HepG2 (cell line): ENCODE data around the gene TOB1. TPM values are rescaled to one million over a fixed set of nuclear protein-coding genes. Genes with fewer than 3 reads are reported as not detected.

ENCODE experiments used
- HOXA5 ChIP-seq: sonication (generic); formaldehyde crosslinking; IDR thresholded peaks from 2 replicates; pipeline ENCODE4 v1.4.0; 2020; ENCODE audit warnings: missing genetic modification reagents
- MIXL1 ChIP-seq: IDR thresholded peaks from 2 replicates; pipeline ENCODE4 v1.6.1; 2016
- MTF1 ChIP-seq: sonication (generic); formaldehyde crosslinking; IDR thresholded peaks from 2 replicates; pipeline ENCODE4 v1.5.0; 2020; ENCODE audit warnings: missing genetic modification reagents
- NCOA1 ChIP-seq: sonication (generic); formaldehyde crosslinking; IDR thresholded peaks from 2 replicates; pipeline ENCODE4 v1.9.0; 2021; ENCODE audit warnings: missing genetic modification reagents
- NFKB2 ChIP-seq: sonication (generic); formaldehyde crosslinking; IDR thresholded peaks from 2 replicates; pipeline ENCODE4 v1.4.0; 2020; ENCODE audit warnings: missing genetic modification reagents, borderline replicate concordance
- PAWR ChIP-seq: sonication (generic); formaldehyde crosslinking; IDR thresholded peaks from 2 replicates; pipeline ENCODE4 v1.4.0; 2020; ENCODE audit warnings: missing genetic modification reagents, mild to moderate bottlenecking, borderline replicate concordance
- RFXANK ChIP-seq: IDR thresholded peaks from 2 replicates; pipeline ENCODE4 v1.6.1; 2016
- SP5 ChIP-seq: IDR thresholded peaks from 2 replicates; pipeline ENCODE4 v1.6.1; 2016; ENCODE audit warnings: low read depth, borderline replicate concordance
- TBX3 ChIP-seq: fragments of 450-650 bp; IDR thresholded peaks from 2 replicates; pipeline ENCODE4 v1.6.1; 2017; ENCODE audit warnings: antibody characterized with exemption, mild to moderate bottlenecking, inconsistent platforms, borderline replicate concordance
- TCF12 ChIP-seq, 2 experiments: fragments of 450-650 bp in 1 of 2; sonication (generic) in 1 of 2; formaldehyde crosslinking in 1 of 2; IDR thresholded peaks; 2 replicates each; pipeline versions ENCODE4 v1.6.1 to v1.8.0; 2017 to 2022; ENCODE audit warnings: antibody characterized with exemption in 1 of 2, mild to moderate bottlenecking in 1 of 2, missing genetic modification reagents in 1 of 2, moderate library complexity in 1 of 2
- YEATS4 ChIP-seq: sonication (generic); formaldehyde crosslinking; IDR thresholded peaks from 2 replicates; pipeline ENCODE4 v1.4.0; 2020; ENCODE audit warnings: missing genetic modification reagents, borderline replicate concordance
- ZBTB42 ChIP-seq: sonication (generic); formaldehyde crosslinking; IDR thresholded peaks from 2 replicates; pipeline ENCODE4 v1.5.0; 2020; ENCODE audit warnings: mild to moderate bottlenecking, missing genetic modification reagents
- ZNF543 ChIP-seq: sonication (generic); formaldehyde crosslinking; IDR thresholded peaks from 2 replicates; pipeline ENCODE4 v1.4.0; 2020; ENCODE audit warnings: mild to moderate bottlenecking, missing genetic modification reagents
- ZNF737 ChIP-seq: sonication (generic); formaldehyde crosslinking; IDR thresholded peaks from 2 replicates; pipeline ENCODE4 v1.5.0; 2020; ENCODE audit warnings: missing genetic modification reagents, mild to moderate bottlenecking, borderline replicate concordance
- ZNF768 ChIP-seq: sonication (generic); formaldehyde crosslinking; IDR thresholded peaks from 2 replicates; pipeline ENCODE4 v1.4.0; 2020; ENCODE audit warnings: missing genetic modification reagents
- ZNF772 ChIP-seq: sonication (generic); formaldehyde crosslinking; IDR thresholded peaks from 2 replicates; pipeline ENCODE4 v1.5.0; 2020; ENCODE audit warnings: mild to moderate bottlenecking, missing genetic modification reagents
- ZNF788 ChIP-seq: sonication (generic); formaldehyde crosslinking; IDR thresholded peaks from 2 replicates; pipeline ENCODE4 v1.5.0; 2020; ENCODE audit warnings: mild to moderate bottlenecking, missing genetic modification reagents, borderline replicate concordance
- ZSCAN29 ChIP-seq: sonication (generic); formaldehyde crosslinking; conservative IDR thresholded peaks from 2 replicates; pipeline ENCODE4 v1.4.0; 2020; ENCODE audit warnings: mild to moderate bottlenecking, missing genetic modification reagents
- ZSCAN30 ChIP-seq: sonication (generic); formaldehyde crosslinking; IDR thresholded peaks from 2 replicates; pipeline ENCODE4 v1.5.0; 2020; ENCODE audit warnings: mild to moderate bottlenecking, missing genetic modification reagents
- polyA plus RNA-seq, 8 experiments: library from polyadenylated mRNA; depleted of rRNA in 3 of 8; stranded (reverse) in 7 of 8; unstranded in 1 of 8; fragments of >200 nt; fragmentation: Illumina TruSeq in 4 of 8; extraction: Trizol in 4 of 8; gene quantifications; 2 replicates each; pipeline versions ENCODE4 v1.2.1 to v1.2.3, GENCODE V29; 2011 to 2016; ENCODE audit warnings: low read depth in 4 of 8, missing spikeins in 1 of 8, mixed read lengths in 1 of 8; ENCODE audit not compliant: insufficient read depth in 1 of 8
- total RNA-seq, 5 experiments: library from RNA; depleted of rRNA; stranded (reverse); fragments of >200 nt; fragmentation: Illumina TruSeq; extraction: Trizol; gene quantifications; 2 replicates each; pipeline ENCODE4 v1.2.3, GENCODE V29; 2016; ENCODE audit warnings: low read depth in 1 of 5
- TF ChIP-seq, protein P1 (sequence below): sonication (generic); formaldehyde crosslinking; IDR thresholded peaks from 2 replicates; pipeline ENCODE4 v1.5.0; 2020; ENCODE audit warnings: mild to moderate bottlenecking, missing genetic modification reagents
- TF ChIP-seq, protein P2 (sequence below): sonication (generic); formaldehyde crosslinking; IDR thresholded peaks from 2 replicates; pipeline ENCODE4 v1.4.0; 2020; ENCODE audit warnings: mild to moderate bottlenecking, missing genetic modification reagents
- TF ChIP-seq, protein P3 (sequence below): sonication (generic); formaldehyde crosslinking; IDR thresholded peaks from 2 replicates; pipeline ENCODE4 v1.4.0; 2020; ENCODE audit warnings: mild to moderate bottlenecking, low read depth, missing genetic modification reagents
- TF ChIP-seq, protein P4 (sequence below): sonication (generic); formaldehyde crosslinking; IDR thresholded peaks from 2 replicates; pipeline ENCODE4 v1.4.0; 2020; ENCODE audit warnings: missing genetic modification reagents

TOB1 gene
- total and polyA plus RNA-seq, 2 of the 13 experiments (the other 11 are each of a cell fraction or from before 2014, with no cell fraction given), result 21.9 to 57.7 TPM

DNA sequence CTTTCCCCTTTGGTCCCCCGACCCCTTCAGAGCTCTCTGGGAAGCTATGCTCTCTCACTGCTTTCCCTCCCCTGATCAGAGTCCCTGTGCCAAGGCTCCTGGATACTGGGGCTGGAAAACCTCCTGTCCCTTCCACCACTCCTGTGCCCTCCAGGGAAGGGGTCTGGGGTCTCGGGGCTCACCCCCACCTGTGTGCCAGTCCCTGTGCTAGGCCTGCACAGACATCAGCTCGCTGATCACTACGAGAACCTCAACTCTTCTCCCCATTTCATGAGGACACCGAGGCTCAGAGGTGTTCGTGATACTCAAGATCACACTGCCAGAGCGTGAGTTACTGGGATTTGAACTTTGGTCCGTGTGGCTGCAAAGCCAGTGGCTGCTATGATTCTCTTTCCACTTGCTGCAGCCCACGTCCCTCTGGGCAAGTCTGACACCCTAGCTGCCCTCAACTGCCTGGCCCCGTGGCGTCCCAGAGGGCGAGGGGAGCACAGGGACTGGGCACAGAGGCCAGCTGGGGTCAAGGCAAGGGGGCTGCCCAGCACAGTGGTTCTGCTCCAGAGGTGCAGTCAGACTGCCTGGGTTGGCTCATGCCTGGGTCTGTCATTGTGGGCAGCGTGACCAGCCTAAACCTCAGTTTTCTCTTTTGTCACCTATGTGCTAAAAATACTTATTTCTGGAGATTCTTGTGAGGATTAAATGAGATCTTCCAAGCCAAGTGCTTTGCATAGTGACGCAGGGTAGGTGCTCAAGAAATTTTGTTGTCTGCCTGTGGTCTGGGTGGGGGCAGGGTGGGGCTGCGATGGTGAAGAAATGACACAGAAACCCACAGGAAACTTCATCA lies 43.8 kb upstream of the TOB1 start (continued):
- TF ChIP-seq ZNF768 (CRISPR knock-in tag) (peak; percentile 79; the same call in 1 of the 2 replicates), ZNF543 (CRISPR knock-in tag) (no peak), NFKB2 (CRISPR knock-in tag) (peak; percentile 68; the same call in 1 of the 2 replicates), MTF1 (CRISPR knock-in tag) (no peak), HOXA5 (CRISPR knock-in tag) (no peak), ZNF788 (CRISPR knock-in tag) (peak; percentile 82), SP5 (CRISPR knock-in tag) (no peak), MIXL1 (CRISPR knock-in tag) (no peak; the same call in 1 of the 2 replicates), RFXANK (no peak), ZSCAN29 (CRISPR knock-in tag) (peak; percentile 18; the same call in 1 of the 2 replicates), TBX3 (0 out of 2 replicates have a peak, but pooled peaks have one; percentile 9), ZNF772 (CRISPR knock-in tag) (no peak; the same call in 1 of the 2 replicates), PAWR (no peak), ZNF737 (peak; percentile 81; the same call in 1 of the 2 replicates), ZSCAN30 (no peak), YEATS4 (CRISPR knock-in tag) (0 out of 2 replicates have a peak, but pooled peaks have one; percentile 6), TCF12 (IDR thresholded peaks at IDR 0.05) (no peak), TCF12 (CRISPR knock-in tag; IDR thresholded peaks at IDR 0.05) (peak; percentile 43; the same call in 1 of the 2 replicates), NCOA1 (no peak), ZBTB42 (CRISPR knock-in tag) (no peak; the same call in 1 of the 2 replicates)
- TF ChIP-seq, protein P1, sequence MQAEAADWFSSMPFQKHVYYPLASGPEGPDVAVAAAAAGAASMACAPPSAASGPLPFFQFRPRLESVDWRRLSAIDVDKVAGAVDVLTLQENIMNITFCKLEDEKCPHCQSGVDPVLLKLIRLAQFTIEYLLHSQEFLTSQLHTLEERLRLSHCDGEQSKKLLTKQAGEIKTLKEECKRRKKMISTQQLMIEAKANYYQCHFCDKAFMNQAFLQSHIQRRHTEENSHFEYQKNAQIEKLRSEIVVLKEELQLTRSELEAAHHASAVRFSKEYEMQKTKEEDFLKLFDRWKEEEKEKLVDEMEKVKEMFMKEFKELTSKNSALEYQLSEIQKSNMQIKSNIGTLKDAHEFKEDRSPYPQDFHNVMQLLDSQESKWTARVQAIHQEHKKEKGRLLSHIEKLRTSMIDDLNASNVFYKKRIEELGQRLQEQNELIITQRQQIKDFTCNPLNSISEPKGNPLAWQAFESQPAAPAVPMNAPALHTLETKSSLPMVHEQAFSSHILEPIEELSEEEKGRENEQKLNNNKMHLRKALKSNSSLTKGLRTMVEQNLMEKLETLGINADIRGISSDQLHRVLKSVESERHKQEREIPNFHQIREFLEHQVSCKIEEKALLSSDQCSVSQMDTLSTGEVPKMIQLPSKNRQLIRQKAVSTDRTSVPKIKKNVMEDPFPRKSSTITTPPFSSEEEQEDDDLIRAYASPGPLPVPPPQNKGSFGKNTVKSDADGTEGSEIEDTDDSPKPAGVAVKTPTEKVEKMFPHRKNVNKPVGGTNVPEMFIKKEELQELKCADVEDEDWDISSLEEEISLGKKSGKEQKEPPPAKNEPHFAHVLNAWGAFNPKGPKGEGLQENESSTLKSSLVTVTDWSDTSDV, result no peak
- TF ChIP-seq, protein P2, sequence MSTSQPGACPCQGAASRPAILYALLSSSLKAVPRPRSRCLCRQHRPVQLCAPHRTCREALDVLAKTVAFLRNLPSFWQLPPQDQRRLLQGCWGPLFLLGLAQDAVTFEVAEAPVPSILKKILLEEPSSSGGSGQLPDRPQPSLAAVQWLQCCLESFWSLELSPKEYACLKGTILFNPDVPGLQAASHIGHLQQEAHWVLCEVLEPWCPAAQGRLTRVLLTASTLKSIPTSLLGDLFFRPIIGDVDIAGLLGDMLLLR (CRISPR knock-in tag), result no peak
- TF ChIP-seq, protein P3, sequence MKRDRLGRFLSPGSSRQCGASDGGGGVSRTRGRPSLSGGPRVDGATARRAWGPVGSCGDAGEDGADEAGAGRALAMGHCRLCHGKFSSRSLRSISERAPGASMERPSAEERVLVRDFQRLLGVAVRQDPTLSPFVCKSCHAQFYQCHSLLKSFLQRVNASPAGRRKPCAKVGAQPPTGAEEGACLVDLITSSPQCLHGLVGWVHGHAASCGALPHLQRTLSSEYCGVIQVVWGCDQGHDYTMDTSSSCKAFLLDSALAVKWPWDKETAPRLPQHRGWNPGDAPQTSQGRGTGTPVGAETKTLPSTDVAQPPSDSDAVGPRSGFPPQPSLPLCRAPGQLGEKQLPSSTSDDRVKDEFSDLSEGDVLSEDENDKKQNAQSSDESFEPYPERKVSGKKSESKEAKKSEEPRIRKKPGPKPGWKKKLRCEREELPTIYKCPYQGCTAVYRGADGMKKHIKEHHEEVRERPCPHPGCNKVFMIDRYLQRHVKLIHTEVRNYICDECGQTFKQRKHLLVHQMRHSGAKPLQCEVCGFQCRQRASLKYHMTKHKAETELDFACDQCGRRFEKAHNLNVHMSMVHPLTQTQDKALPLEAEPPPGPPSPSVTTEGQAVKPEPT (CRISPR knock-in tag), result peak; percentile 86
- TF ChIP-seq, protein P4, sequence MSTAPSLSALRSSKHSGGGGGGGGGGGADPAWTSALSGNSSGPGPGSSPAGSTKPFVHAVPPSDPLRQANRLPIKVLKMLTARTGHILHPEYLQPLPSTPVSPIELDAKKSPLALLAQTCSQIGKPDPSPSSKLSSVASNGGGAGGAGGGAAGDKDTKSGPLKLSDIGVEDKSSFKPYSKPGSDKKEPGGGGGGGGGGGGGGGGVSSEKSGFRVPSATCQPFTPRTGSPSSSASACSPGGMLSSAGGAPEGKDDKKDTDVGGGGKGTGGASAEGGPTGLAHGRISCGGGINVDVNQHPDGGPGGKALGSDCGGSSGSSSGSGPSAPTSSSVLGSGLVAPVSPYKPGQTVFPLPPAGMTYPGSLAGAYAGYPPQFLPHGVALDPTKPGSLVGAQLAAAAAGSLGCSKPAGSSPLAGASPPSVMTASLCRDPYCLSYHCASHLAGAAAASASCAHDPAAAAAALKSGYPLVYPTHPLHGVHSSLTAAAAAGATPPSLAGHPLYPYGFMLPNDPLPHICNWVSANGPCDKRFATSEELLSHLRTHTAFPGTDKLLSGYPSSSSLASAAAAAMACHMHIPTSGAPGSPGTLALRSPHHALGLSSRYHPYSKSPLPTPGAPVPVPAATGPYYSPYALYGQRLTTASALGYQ (CRISPR knock-in tag), result peak; percentile 48; the same call in 1 of the 2 replicates
